Hair follicle dermal papilla cell (primary cell): ENCODE results near the gene CTSW. TPM values are rescaled to one million over a fixed set of nuclear protein-coding genes. Genes with fewer than 3 reads are reported as not detected.

Experiments
- total RNA-seq: library from RNA; depleted of rRNA; stranded (reverse); fragments of >200 nt; gene quantifications from 2 replicates; pipeline ENCODE4 v1.2.3, GENCODE V29; 2012

Gene CTSW, protein sequence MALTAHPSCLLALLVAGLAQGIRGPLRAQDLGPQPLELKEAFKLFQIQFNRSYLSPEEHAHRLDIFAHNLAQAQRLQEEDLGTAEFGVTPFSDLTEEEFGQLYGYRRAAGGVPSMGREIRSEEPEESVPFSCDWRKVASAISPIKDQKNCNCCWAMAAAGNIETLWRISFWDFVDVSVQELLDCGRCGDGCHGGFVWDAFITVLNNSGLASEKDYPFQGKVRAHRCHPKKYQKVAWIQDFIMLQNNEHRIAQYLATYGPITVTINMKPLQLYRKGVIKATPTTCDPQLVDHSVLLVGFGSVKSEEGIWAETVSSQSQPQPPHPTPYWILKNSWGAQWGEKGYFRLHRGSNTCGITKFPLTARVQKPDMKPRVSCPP
- not detected in 2 replicates for total RNA-seq

DNA sequence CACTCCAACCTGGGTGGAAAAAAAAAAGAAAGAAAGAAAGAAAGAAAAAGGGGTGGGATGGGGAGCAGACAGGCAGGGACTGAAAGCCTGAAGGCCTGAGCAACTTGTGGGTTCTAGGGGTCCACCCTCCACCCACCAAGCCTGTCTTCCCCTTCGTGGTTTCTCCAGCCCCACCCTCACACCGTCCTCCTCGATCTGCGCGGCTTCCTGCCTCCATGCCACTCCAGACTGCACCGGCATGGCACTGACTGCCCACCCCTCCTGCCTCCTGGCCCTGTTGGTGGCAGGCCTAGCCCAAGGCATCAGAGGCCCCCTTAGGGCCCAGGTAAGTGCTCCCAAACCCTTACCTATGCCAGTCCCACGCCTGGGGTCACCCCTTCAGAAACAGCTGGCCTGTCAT, at the start of gene CTSW:
Gene CTSW (plus strand): TSS at position 221 of the 400 bp plus-strand sequence. CDS start 18 bp downstream, at position 239.

DNA sequence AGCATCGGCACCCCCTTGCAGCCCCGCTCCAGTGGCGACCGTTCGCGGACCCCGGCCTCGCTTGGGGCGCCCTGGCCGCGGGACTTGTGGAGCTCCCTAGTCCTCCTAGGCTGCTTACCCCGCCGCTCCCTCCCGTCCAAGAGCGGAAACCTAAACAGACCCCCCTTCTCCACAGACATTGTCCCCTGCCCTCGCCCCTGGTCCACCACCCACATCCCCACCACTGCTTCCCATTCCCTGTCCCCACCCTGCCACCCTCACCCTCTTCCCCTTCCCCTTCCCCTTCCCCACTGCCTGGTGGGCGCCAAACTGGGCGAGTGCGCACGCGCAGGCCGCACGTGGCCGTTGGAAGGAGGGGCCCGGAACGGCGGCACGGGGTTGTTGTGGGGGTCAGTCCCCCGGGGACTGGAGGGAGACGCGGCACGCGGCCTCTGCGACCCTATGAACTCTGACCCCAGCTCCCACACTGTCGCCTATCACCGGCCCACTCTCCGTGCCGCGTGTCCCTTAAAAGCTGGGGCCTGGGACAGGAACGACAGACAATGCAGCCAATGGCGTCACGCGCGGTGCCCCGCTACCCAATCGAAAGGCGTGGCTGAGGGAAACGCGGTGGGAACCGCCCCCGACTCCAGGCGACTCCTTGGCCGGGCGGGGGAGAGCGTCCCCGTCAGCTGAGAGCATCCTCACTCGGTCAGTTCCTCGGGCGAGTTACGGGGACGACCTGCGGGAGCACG, 46.2 kb upstream of the CTSW start, which contains the start of gene SNX32:
Gene SNX32 (plus strand): TSS at position 667 of the 734 bp plus-strand sequence. CDS start 103 bp downstream, outside the sequence.

DNA sequence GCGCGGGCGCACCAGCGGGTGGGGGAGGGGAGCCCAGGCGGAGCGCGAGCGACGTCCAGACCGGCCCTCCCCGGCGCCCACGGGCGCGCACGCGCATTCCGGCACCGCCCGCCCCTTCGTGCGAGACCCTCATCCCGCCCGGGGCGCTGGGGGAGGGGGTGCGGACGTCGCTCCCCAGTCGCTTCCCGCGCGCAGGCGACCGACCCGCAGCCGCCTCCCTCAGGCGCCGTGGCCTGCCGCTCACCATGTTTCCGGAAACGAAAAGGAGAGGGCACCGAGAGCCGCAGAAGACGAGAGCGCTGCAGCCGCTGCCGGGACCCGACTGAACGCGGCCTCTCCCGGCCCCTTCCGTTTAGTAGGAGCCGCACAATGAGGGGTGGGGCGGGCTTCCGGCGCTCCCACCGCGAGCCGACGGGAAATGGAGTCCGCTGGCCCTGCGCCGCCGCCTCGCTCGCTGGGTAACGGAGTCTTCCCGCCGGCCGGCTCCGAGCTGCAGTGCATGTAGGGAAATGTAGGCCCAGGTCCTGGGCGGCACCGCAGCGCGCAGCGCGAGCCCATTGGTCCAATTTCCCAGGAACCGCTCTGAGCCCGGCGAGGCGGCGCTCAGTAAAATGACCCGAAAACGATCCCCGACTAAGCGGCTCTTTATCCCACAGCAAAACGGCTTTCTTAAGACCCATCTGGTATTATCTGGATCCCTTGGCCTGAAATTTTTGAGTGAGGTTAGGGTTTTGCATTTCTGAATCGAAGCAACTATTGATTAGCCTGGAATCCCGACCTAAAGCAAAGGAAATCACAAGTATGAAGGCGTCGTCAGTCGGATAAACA, 21.6 kb upstream of the CTSW start, which contains the start of gene CFL1:
Gene CFL1 (minus strand): TSS at position 328 of the 828 bp plus-strand sequence. CDS start 81 bp downstream, at position 247.

DNA sequence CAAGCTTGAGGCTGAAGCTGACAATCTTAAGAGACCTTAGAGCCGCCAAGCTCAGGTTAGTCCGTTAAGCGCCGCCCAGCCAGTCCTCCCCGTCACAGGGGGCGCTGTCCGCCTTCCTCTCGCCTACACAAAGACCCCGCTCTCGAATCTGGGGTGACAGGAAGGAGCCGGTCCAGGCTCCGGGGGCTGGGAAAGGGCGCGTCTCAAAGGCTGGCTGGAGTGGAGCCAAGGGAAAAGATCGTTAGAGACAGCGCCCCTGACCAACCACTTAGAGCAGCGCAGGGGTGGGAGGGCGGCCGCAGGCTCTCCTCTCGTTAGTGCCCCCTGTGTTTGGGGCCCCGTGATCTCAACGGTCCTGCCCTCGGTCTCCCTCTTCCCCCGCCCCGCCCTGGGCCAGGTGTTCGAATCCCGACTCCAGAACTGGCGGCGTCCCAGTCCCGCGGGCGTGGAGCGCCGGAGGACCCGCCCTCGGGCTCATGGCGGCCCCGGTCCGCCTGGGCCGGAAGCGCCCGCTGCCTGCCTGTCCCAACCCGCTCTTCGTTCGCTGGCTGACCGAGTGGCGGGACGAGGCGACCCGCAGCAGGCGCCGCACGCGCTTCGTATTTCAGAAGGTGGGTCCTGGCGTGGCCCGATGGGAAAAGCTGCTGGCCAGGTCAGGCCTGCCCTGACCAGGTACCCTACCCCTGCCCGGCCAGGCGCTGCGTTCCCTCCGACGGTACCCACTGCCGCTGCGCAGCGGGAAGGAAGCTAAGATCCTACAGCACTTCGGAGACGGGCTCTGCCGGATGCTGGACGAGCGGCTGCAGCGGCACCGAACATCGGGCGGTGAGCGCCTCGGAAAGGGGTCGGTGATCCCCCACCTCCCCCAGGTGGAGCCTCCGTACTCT, 19.1 kb upstream of the CTSW start, which contains the start of gene MUS81:
Gene MUS81 (plus strand): TSS at position 156 of the 887 bp plus-strand sequence. CDS start 321 bp downstream, at position 477.

DNA sequence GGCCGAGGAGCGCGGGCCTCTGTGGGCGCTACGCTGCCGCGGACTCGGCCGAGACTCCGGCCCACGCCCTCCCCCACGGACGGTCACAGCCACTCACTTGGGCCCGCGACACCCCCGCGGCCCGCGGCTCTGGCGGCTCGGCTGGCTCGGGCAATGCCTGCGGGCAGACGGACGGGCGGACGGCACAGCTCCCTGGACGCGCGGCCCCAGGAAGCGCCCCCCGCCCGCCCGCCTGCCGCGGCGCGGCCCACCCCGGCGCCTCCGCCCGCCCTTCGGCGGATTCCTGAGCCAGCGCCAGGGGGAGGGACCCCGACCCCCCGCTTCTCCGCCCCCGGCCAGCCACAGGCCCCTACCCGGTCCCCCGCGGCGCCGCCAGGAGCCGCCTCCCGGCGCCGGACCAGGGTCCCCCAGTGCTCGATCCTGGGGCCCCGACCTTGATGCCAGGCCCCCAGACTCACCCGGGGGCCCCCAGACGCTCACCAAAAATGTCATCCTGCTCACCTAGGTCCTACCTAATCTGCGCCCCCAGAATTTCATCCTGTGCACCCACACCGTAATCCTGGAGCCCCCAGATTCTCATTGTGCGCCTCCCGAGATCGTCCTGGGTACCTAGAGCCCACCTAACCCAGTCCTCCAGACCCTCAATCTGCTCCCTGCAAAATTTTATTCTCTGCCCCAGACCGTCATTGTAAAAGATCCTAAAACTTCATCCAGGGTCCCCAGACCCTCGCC, 6.9 kb upstream of the CTSW start, which contains the start of gene EFEMP2:
Gene EFEMP2 (minus strand): TSS at position 215 of the 732 bp plus-strand sequence. CDS start 446 bp downstream, outside the sequence.

DNA sequence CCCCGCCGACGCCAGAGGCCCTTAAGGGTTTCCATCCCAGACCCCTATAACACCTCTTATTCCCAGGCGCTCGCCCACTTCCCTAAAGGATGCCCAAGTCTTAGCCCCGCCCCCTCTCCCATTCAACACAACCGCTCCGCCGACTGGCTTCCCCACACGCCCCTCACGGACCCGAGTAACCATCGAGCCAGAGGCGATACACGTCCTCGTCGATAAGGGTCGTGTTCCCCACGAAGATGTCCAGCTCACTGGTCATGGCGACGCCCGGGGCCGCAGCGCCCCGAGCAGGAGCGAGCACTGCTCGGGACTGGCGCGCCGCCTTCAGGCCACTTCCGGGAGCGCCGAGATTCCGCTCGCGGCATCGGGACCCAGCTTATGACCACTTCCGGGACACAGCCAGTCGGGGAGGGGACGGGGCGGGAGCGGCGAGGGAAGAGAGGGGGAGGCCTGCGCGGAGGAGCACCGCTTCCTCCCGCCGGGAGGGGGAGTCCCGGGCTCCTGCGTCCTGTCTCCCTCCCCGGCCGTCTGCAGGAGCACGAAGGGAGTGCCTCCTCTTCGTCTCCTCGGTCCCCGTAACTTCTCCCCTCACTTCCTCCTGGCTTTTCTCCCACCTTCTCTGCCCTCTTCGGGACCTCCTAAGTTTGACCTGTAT, 8.7 kb downstream of the CTSW start, which contains the start of gene FIBP:
Gene FIBP (minus strand): TSS at position 309 of the 652 bp plus-strand sequence. CDS start 53 bp downstream, at position 256.

DNA sequence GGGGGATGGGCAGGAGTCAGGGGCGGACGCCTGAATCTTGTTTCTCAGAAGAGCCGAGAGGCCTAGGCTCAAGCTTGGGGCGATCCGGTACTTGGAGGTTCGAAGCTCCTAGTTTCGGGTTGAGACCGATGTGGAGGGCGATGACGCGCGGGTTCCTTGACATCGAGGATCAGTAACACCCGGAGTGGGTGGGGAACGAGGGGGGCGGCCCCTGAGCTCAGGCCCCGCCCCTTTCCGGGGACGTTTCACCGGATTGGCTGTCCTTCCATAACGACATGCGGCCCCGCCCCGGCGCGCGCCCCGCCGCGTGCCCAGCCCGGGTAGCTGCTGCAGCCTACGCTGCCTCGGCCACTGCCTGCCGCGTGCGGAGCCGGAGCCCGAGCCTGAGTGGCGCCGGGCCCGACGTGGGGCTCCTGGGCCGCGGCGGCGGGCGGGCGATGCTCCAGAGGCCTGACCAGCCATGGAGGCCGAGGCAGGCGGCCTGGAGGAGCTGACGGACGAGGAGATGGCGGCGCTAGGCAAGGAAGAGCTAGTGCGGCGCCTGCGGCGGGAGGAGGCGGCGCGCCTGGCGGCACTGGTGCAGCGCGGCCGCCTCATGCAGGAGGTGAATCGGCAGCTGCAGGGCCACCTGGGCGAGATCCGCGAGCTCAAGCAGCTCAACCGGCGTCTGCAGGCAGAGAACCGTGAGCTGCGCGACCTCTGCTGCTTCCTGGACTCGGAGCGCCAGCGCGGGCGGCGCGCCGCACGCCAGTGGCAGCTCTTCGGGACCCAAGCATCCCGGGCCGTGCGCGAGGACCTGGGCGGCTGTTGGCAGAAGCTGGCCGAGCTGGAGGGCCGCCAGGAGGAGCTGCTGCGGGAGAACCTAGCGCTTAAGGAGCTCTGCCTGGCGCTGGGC, 10.9 kb downstream of the CTSW start, which contains the start of gene CCDC85B:
Gene CCDC85B (plus strand): TSS at position 350 of the 895 bp plus-strand sequence. CDS start 111 bp downstream, at position 461.

DNA sequence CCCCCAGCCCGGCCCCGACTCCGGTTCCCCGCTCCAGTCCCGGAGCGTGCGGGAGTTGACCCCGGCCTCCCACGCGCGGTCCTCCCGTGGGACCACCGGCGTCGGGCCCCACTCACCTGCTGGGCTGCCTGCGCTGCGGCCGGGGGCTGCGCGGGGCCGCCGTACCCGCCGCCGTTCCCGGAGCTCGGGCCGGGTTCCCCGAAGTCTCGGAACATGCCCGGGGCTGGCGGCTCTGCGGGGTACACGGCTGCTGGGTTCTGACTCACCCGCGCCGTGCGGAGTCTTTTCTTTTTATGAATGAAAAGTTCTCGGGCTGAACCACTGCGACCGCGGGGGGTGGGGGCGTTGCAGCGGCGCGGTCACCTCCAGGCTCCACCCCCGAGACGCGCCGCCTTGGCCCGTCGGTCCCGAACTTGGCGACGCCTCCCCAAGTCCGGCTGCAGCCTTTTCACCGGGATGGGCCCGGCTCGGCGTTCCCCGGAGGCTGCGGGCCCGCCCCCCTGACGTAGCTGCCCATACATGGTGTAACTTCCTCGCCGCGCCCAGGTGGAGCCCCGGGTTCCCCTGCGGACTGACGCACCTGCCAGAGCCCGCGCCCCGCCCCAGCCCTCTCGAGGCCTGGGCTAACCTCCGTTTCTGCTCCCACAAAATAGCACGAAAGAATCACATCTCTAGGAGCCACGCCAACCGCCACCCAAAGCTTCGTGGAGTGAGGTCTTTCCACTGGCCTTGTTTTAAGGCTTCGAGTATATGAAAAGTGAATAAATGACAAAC, 20.7 kb downstream of the CTSW start, which contains the start of gene FOSL1:
Gene FOSL1 (minus strand): TSS at position 264 of the 774 bp plus-strand sequence. CDS start 49 bp downstream, at position 215.

DNA sequence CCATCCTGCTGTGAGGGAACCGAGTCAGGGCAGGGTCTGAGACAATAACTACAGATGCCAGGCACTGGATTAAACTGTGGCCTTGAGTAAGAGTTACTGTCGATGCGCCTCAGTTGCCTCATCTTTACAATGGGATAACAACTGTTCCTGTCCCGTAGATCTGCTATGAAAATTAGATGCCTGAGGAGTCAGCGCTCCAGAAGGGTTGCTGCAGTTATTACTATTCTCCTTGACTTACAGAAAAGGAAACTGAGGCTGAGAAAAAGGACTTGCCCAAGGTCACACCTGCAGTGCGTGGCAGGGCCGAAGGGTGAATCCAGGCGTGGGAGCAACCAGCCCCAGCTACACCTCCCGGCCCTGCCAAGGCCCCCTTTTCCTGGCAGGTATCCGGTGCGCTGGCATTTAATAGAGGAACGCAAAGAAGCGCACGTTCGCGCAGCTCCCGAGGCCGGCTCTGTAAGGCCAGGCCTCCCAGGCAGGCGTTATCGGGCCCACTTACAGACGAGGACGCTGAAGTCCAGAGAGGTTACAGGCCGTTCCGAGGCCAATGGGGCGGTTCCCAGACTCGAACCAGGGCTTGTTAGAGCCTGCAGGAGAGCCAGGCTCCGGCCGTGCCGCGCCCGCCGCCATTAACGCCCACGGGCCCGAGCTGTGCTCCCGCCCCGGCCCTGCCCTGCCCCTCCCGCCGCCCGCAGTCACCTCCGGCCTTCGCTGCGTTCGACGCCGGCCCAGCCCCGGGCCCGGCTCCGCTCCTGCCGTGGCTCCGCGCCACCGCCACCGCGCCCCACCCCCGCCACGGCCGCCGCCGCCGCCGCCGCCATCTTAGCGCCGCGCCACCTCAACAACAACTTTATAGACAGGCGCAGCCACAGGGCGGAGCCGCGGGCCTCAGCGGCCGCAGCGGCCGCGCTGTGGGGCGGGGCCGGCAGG, 38.8 kb downstream of the CTSW start, which contains the start of gene C11orf68:
Gene C11orf68 (minus strand): TSS at position 852 of the 930 bp plus-strand sequence. CDS start 31 bp downstream, at position 821.

DNA sequence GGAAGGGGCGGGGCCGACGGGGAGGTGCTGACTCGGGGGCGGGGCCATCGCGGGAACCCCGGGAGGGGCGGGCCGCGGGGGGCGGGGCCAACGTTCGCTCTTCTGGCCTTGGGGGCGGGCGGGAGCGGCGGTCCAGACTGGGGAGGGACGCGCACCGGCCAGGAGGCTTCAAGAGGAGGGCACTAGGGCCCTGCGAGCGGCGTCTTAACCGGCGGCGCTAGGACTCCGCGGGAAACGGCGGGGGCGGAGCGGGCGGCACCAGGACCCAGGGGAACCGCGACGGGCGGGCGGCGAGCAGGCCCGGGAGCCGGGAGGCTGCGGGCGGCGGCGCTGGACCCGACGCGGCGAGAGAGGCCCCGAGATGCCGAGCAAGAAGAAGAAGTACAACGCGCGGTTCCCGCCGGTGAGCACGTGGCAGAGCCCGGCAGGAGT, 39.5 kb downstream of the CTSW start, which contains the start of gene DRAP1:
Gene DRAP1 (plus strand): TSS at position 286 of the 432 bp plus-strand sequence. CDS start 76 bp downstream, at position 362.

Other genes starting within 250 kb of the CTSW start
- 25.5 and 32.2 TPM in 2 replicates for gene SIPA1, start 241.7 kb upstream of the CTSW start, total RNA-seq
- 35.0 and 40.2 TPM in 2 replicates for gene RELA, start 216.9 kb upstream of the CTSW start, total RNA-seq
- gene KAT5, start 167.6 kb upstream of the CTSW start, total RNA-seq: 41.7 and 46.7 TPM in 2 replicates
- 19.3 and 27.1 TPM in 2 replicates for gene RNASEH2C, start 159.0 kb upstream of the CTSW start, total RNA-seq
- gene AP5B1, start 98.9 kb upstream of the CTSW start, total RNA-seq: 25.0 and 27.6 TPM in 2 replicates
- not detected in 2 replicates for gene OVOL1, start 92.8 kb upstream of the CTSW start, total RNA-seq
- gene SNX32, start 45.9 kb upstream of the CTSW start, total RNA-seq: 0.97 and 1.3 TPM in 2 replicates
- gene CFL1, start 21.7 kb upstream of the CTSW start, total RNA-seq: 760 and 1,030 TPM in 2 replicates
- gene MUS81, start 19.4 kb upstream of the CTSW start, total RNA-seq: 59.3 and 89.6 TPM in 2 replicates
- 106 and 128 TPM in 2 replicates for gene EFEMP2, start 7.0 kb upstream of the CTSW start, total RNA-seq
- gene FIBP, start 8.6 kb downstream of the CTSW start, total RNA-seq: 117 and 131 TPM in 2 replicates
- gene CCDC85B, start 10.8 kb downstream of the CTSW start, total RNA-seq: 42.7 and 47.2 TPM in 2 replicates
- gene FOSL1, start 20.6 kb downstream of the CTSW start, total RNA-seq: 14.5 and 22.2 TPM in 2 replicates
- gene C11orf68, start 39.2 kb downstream of the CTSW start, total RNA-seq: 30.2 and 31.0 TPM in 2 replicates
- gene DRAP1, start 39.6 kb downstream of the CTSW start, total RNA-seq: 95.9 and 100 TPM in 2 replicates
- not detected in 2 replicates for gene TSGA10IP, start 65.6 kb downstream of the CTSW start, total RNA-seq
- 22.7 and 26.8 TPM in 2 replicates for gene SART1, start 81.9 kb downstream of the CTSW start, total RNA-seq
- 27.6 and 34.1 TPM in 2 replicates for gene EIF1AD, start 122.3 kb downstream of the CTSW start, total RNA-seq
- gene BANF1, start 122.7 kb downstream of the CTSW start, total RNA-seq: 13.5 and 18.2 TPM in 2 replicates
- gene CST6, start 132.2 kb downstream of the CTSW start, total RNA-seq: 0.49 and 0.85 TPM in 2 replicates
- gene CATSPER1, start 146.6 kb downstream of the CTSW start, total RNA-seq: not detected in 2 replicates
- gene GAL3ST3, start 169.3 kb downstream of the CTSW start, total RNA-seq: 0.16 TPM in 1 of 2 replicates, not detected in the other
- 117 and 171 TPM in 2 replicates for gene SF3B2, start 172.5 kb downstream of the CTSW start, total RNA-seq
- 41.7 and 44.0 TPM in 2 replicates for gene PACS1, start 190.4 kb downstream of the CTSW start, total RNA-seq